HEK293T (cell line): ENCODE data around the gene GFRA1.

Source experiments
- CTCF ChIA-PET: fragments of 350-600 bp; formaldehyde crosslinking; extraction: SDS; loops from one replicate; lab custom pipeline; 2021; ENCODE audit warnings: antibody characterized with exemption, inconsistent platforms; lab: Yijun Ruan, JAX
- POLR2A ChIA-PET: fragments of 350-600 bp; formaldehyde crosslinking; extraction: SDS; loops from one replicate; lab custom pipeline; 2020; ENCODE audit warnings: antibody characterized with exemption, inconsistent platforms; lab: Yijun Ruan, JAX
- DNase-seq: peaks from one replicate; pipeline ENCODE4 v3.0.0; 2012; ENCODE audit warnings: mixed read lengths; ENCODE audit errors: extremely low spot score
- ARNT ChIP-seq: fragments of 450-650 bp; IDR thresholded peaks from 2 replicates; pipeline ENCODE4 v1.6.1; 2017; ENCODE audit warnings: mild to moderate bottlenecking
- BHLHE40 ChIP-seq: fragments of 450-650 bp; IDR thresholded peaks from 2 replicates; pipeline ENCODE4 v1.6.1; 2016; ENCODE audit warnings: mild to moderate bottlenecking, moderate library complexity, borderline replicate concordance
- CTBP1 ChIP-seq: fragments of 450-650 bp; IDR thresholded peaks from 2 replicates; pipeline ENCODE4 v1.6.1; 2016; ENCODE audit warnings: borderline replicate concordance
- ELF4 ChIP-seq: fragments of 450-650 bp; IDR thresholded peaks from 2 replicates; pipeline ENCODE4 v1.6.1; 2017; ENCODE audit warnings: antibody characterized with exemption
- FOXA1 ChIP-seq: fragments of 450-650 bp; IDR thresholded peaks from 2 replicates; pipeline ENCODE4 v1.6.1; 2016; ENCODE audit warnings: mild to moderate bottlenecking
- FOXK2 ChIP-seq: fragments of 450-650 bp; IDR thresholded peaks from 2 replicates; pipeline ENCODE4 v1.6.1; 2016; ENCODE audit warnings: mild to moderate bottlenecking
- FOXM1 ChIP-seq: fragments of 450-650 bp; IDR thresholded peaks from 2 replicates; pipeline ENCODE4 v1.6.1; 2017; ENCODE audit warnings: mild to moderate bottlenecking, borderline replicate concordance
- HDGF ChIP-seq: fragments of 450-650 bp; IDR thresholded peaks from 2 replicates; pipeline ENCODE4 v1.6.1; 2017; ENCODE audit warnings: antibody characterized with exemption, borderline replicate concordance
- L3MBTL2 ChIP-seq: fragments of 450-650 bp; conservative IDR thresholded peaks from 2 replicates; pipeline ENCODE4 v1.6.1; 2016; ENCODE audit warnings: mild to moderate bottlenecking
- LEF1 ChIP-seq: fragments of 450-650 bp; IDR thresholded peaks from 2 replicates; pipeline ENCODE4 v1.6.1; 2017; ENCODE audit warnings: mild to moderate bottlenecking, borderline replicate concordance
- NFRKB ChIP-seq: fragments of 450-650 bp; IDR thresholded peaks from 2 replicates; pipeline ENCODE4 v1.6.1; 2016; ENCODE audit warnings: mild to moderate bottlenecking, moderate library complexity
- PKNOX1 ChIP-seq: fragments of 450-650 bp; IDR thresholded peaks from 2 replicates; pipeline ENCODE4 v1.6.1; 2016
- SP1 ChIP-seq: fragments of 450-650 bp; IDR thresholded peaks from 2 replicates; pipeline ENCODE4 v1.6.1; 2017
- SUZ12 ChIP-seq: fragments of 450-650 bp; IDR thresholded peaks from 2 replicates; pipeline ENCODE4 v1.6.1; 2016; ENCODE audit warnings: mild to moderate bottlenecking
- TARDBP ChIP-seq: fragments of 450-650 bp; IDR thresholded peaks from 2 replicates; pipeline ENCODE4 v1.6.1; 2016
- ZNF384 ChIP-seq: fragments of 450-650 bp; IDR thresholded peaks from 2 replicates; pipeline ENCODE4 v1.6.1; 2016

Gene GFRA1

DNA sequence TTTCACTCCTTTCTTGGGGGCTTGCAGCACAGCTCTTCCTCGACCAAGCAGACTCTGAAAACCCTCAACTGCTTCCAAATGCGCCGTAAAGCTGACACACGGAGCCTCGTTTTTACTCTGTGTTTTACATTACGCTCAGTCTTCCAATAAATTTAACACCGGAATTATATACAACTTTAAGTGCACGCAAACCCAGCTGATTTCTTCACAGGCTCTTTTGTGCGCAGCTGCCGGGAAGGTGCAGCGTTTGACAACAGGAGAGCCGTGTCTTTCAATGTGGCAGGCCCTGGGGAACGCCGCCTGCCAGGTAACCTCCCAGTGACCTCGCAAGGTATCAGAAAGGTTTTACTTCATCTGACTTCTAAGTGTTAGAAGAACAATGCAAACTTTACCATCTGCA lies 35.0 kb downstream of the GFRA1 start:
- TF ChIP-seq ELF4 = no peak
- TF ChIP-seq PKNOX1 = no peak
- no peak for TF ChIP-seq HDGF
- TF ChIP-seq BHLHE40 = no peak
- TF ChIP-seq CTBP1 = no peak
- TF ChIP-seq SP1 = no peak
- no peak for TF ChIP-seq ZNF384
- no peak for TF ChIP-seq FOXM1
- no peak for TF ChIP-seq TARDBP
- no peak for TF ChIP-seq L3MBTL2
- no peak for TF ChIP-seq LEF1
- no peak for TF ChIP-seq NFRKB
- no peak for TF ChIP-seq ARNT
- no peak for TF ChIP-seq SUZ12
- TF ChIP-seq FOXA1 = no peak
- no peak for TF ChIP-seq FOXK2
- POLR2A ChIA-PET = no interaction called here
- no peak for DNase-seq
- CTCF ChIA-PET = no interaction called here

DNA sequence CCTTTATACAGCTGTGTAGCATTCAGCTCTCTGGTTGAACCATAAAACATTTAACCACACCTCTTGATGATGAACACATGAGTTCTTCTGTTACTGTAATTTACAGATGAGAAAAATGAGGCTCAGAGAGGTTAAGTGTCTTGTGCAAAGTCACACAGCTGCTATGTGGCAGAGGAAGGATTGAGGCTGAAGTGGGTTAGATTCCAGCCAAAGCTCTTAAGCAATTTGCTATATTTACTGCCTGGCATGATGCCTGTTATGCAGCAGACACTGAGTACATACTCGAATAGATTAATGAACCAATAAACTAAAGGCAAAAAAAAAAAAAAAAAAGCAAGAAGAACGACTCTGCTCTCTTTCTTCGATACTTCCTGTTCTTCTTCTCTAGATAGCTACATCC lies 35.7 kb downstream of the GFRA1 start:
- no peak for TF ChIP-seq ARNT
- no peak for TF ChIP-seq FOXK2
- no peak for TF ChIP-seq NFRKB
- no peak for TF ChIP-seq L3MBTL2
- TF ChIP-seq PKNOX1 = no peak
- no peak for TF ChIP-seq CTBP1
- no peak for TF ChIP-seq HDGF
- TF ChIP-seq FOXA1 = no peak
- TF ChIP-seq LEF1 = no peak
- TF ChIP-seq FOXM1 = no peak
- no peak for TF ChIP-seq TARDBP
- no peak for TF ChIP-seq ELF4
- TF ChIP-seq ZNF384 = no peak
- POLR2A ChIA-PET = no interaction called here
- CTCF ChIA-PET = no interaction called here
- no peak for DNase-seq

GRCh38 chr10:116233230-116233629 lies 39.8 kb downstream of the GFRA1 start:
- TF ChIP-seq ZNF384 (no peak), SUZ12 (no peak), HDGF (no peak), SP1 (no peak), FOXM1 (no peak), CTBP1 (no peak), ELF4 (no peak), L3MBTL2 (no peak), NFRKB (no peak), FOXK2 (no peak), BHLHE40 (no peak), PKNOX1 (no peak), TARDBP (no peak), FOXA1 (no peak), ARNT (no peak)
- ChIA-PET CTCF (no interaction called here), POLR2A (no interaction called here)
- no peak for DNase-seq

DNA sequence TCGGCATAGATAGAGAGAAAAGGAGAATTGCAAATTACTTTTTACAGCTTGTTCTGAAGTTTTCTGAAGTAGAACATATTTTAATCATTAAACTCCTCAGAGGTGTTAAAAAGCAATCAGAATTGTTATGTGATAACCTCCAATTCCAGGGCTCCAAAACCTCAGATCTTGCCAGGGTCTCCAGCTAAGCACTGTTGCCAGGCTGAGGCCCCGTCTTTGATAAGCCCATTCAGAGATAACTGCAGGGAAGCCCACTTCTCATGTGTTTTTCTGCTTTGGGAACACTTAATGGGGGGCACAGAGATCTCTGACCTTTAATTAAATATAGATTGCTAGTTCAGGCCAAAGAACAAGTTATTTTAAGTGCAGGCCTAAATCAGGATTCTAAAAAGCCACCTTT lies 40.4 kb downstream of the GFRA1 start:
- TF ChIP-seq FOXA1 = no peak
- no peak for TF ChIP-seq PKNOX1
- TF ChIP-seq NFRKB = no peak
- no peak for TF ChIP-seq TARDBP
- TF ChIP-seq SUZ12 = no peak
- TF ChIP-seq BHLHE40 = no peak
- TF ChIP-seq SP1 = no peak
- POLR2A ChIA-PET = no interaction called here
- DNase-seq = no peak
- CTCF ChIA-PET = no interaction called here

DNA sequence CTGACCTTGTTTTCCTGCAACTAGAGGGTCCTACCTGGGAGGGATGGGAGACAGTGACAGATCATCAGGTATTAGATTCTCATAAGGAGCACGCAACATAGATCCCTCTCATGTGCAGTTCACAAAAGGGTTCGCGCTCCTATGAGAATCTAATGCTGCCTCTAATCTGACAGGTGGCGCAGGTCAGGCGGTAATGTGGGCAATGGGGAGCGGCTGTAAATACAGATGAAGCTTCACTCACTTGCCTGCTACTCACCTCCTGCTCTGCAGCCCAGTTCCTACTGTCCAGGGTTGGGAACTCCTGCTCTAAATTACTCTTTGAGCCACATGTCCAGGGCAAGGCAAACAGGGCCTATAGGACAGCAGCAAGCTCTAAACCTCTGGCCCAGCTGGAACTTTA lies 46.2 kb downstream of the GFRA1 start:
- no peak for DNase-seq
- TF ChIP-seq TARDBP = no peak
- no peak for TF ChIP-seq FOXM1
- no peak for TF ChIP-seq HDGF
- no peak for TF ChIP-seq FOXA1
- no peak for TF ChIP-seq ZNF384
- no peak for TF ChIP-seq ELF4
- TF ChIP-seq LEF1 = no peak
- no peak for TF ChIP-seq CTBP1
- TF ChIP-seq PKNOX1 = no peak
- no peak for TF ChIP-seq FOXK2
- no peak for TF ChIP-seq SP1
- no peak for TF ChIP-seq SUZ12
- TF ChIP-seq ARNT = no peak
- no peak for TF ChIP-seq L3MBTL2
- TF ChIP-seq BHLHE40 = no peak
- no peak for TF ChIP-seq NFRKB
- POLR2A ChIA-PET = no interaction called here
- CTCF ChIA-PET = no interaction called here
